Thymus (tissue), 11 donors: ENCODE measurements around the gene BTBD19. TPM values are rescaled to one million over a fixed set of nuclear protein-coding genes. Genes with fewer than 3 reads are reported as not detected.
"Not testable (repeated sequence)": the region's sequence is repeated elsewhere in the genome, so short reads cannot be mapped to it uniquely, and the experiment has no call there.

Source experiments
- DNase-seq, 9 donors: peaks; one replicate each; pipeline ENCODE4 v3.0.0-alpha.2; 2013; ENCODE audit warnings: low spot score in 9 of 9, low read depth in 6 of 9, missing footprints in 1 of 9
- H3K27ac ChIP-seq, 2 donors: one replicate each; pipeline ENCODE4 v1.5.1; 2013; ENCODE audit warnings: control low read depth in 1 of 2, low read depth in 1 of 2, low read length in 1 of 2, mild to moderate bottlenecking in 1 of 2, moderate library complexity in 1 of 2
- H3K27me3 ChIP-seq, 2 donors: one replicate each; pipeline ENCODE4 v1.5.1; 2013; ENCODE audit warnings: low read length in 1 of 2; ENCODE audit not compliant: control insufficient read depth in 2 of 2, insufficient read depth in 1 of 2
- H3K36me3 ChIP-seq, 2 donors: one replicate each; pipeline ENCODE4 v1.5.1; 2013; ENCODE audit warnings: low read length in 1 of 2, mild to moderate bottlenecking in 1 of 2, moderate library complexity in 1 of 2; ENCODE audit not compliant: control insufficient read depth in 2 of 2, insufficient read depth in 2 of 2
- H3K4me1 ChIP-seq, 2 donors: one replicate each; pipeline ENCODE4 v1.5.1; 2013; ENCODE audit warnings: low read length in 2 of 2; ENCODE audit not compliant: control insufficient read depth in 2 of 2, insufficient read depth in 2 of 2
- H3K4me3 ChIP-seq, 2 donors: one replicate each; pipeline ENCODE4 v1.5.1; 2013; ENCODE audit warnings: low read length in 2 of 2, control low read depth in 1 of 2, mild to moderate bottlenecking in 1 of 2
- H3K9me3 ChIP-seq, 2 donors: one replicate each; pipeline ENCODE4 v1.5.1; 2013; ENCODE audit warnings: low read length in 1 of 2, mild to moderate bottlenecking in 1 of 2; ENCODE audit not compliant: control insufficient read depth in 2 of 2, insufficient read depth in 1 of 2
- WGBS: extraction: QIAGEN DNeasy Blood & Tissue Kit; methylation state at CpG from one replicate; pipeline ENCODE4 v1.1.7; 2013; 5-methylcytosine and 5-hydroxymethylcytosine counted together
- polyA plus RNA-seq: library from polyadenylated mRNA; stranded (reverse); fragments of 200-250 nt; gene quantifications from one replicate; pipeline ENCODE4 v1.2.3, GENCODE V29; 2013
- total RNA-seq: library from RNA; stranded (reverse); fragments of 120-200 nt; gene quantifications from one replicate; pipeline ENCODE4 v1.2.4, GENCODE V29; 2013
- donor health status: healthy.

The BTBD19 gene
- total and polyA plus RNA-seq, 2 donors, result 0.42 to 3.8 TPM

DNA sequence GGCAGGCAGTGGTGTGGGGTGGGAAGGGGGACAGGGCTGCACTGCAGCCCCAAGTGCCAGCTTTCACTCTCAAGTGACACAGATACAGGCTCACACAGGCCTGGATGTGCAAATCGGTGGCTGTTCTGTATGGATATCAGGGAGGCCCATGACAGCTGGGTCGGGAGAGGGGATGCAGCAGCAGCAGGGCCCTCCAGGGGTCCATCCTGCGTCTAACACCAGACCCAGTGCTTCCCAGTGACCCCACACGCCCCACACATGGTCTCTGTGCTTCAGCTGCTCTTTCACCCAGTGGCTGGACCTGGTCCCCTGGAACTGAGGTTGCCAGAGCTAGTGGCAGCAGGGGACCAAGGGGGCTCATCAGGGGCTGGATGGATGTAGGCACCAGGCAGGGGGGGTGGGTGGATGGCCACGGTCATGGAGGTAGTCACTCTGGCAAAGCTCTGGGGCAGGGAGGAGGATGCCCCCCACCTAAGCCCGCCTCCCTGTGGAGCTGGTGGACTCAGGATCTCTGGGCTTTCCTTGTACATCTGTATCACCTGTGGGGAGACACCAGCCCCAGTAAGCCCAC, 13.9 kb downstream of the BTBD19 start:
- Histone ChIP-seq H3K9me3 (no peaks in the 10 kb centered on the region), H3K27me3 (no peaks in the 10 kb centered on the region), H3K36me3 (no peaks in the 10 kb centered on the region), H3K4me1 (peaks cover 3 to 26% of the 10 kb centered on the region in 2 donors), H3K27ac (no peak overlapping the region), H3K4me3 (no peak overlapping the region)
- 97% methylated on average over 6 of the region's 6 CpGs for WGBS
- DNase-seq, result no peak

DNA sequence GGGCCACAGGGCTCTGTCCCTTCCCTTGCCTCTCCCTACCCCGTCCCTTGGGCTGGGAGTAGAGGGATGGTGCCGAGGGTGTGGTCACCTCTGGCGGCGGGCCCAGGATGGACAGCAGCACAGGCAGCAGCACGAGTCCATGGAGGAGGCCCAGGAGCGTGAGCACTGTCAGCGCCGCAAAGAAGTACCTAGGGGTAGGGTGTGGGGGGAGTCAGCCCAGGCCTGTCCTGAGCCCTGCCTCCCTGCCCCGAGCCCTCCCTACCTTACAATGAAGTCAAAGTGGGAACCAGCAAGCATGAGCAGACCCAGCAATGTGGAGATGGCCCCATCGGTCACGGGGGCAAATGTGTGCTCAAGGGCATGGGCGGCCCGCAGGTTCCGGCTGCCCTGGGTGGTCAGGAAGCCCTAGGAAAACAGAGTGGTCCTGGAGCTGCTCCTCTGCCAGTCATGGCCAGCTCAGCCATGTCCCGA, 14.7 kb downstream of the BTBD19 start:
- Histone ChIP-seq H3K27ac (no peak overlapping the region), H3K27me3 (no peaks in the 10 kb centered on the region), H3K4me3 (no peak overlapping the region), H3K4me1 (peaks cover 3 to 26% of the 10 kb centered on the region in 2 donors), H3K36me3 (no peaks in the 10 kb centered on the region), H3K9me3 (no peaks in the 10 kb centered on the region)
- no peak for DNase-seq
- 98% methylated on average over 15 of the region's 15 CpGs for WGBS

- not testable (repeated sequence) for DNase-seq, H3K27me3 ChIP-seq, H3K9me3 ChIP-seq, H3K4me3 ChIP-seq, H3K36me3 ChIP-seq, H3K27ac ChIP-seq
- WGBS, result over 99% methylated on average over 6 of the region's 6 CpGs
- peaks cover 3 to 20% of the 10 kb centered on the region in 2 donors for H3K4me1 ChIP-seq
These were observed 16.1 kb downstream of the BTBD19 start for GRCh38 chr1:44824392-44824791.

GRCh38 chr1:44826375-44827196, 18.3 kb downstream of the BTBD19 start:
- Histone ChIP-seq H3K27me3 (no peaks in the 10 kb centered on the region), H3K9me3 (no peaks in the 10 kb centered on the region), H3K36me3 (no peaks in the 10 kb centered on the region), H3K4me1 (peaks cover 0 to 18% of the 10 kb centered on the region in 2 donors), H3K27ac (no peak overlapping the region), H3K4me3 (no peak overlapping the region)
- WGBS, result 50% methylated on average over 24 of the region's 24 CpGs
- no peak for DNase-seq

DNA sequence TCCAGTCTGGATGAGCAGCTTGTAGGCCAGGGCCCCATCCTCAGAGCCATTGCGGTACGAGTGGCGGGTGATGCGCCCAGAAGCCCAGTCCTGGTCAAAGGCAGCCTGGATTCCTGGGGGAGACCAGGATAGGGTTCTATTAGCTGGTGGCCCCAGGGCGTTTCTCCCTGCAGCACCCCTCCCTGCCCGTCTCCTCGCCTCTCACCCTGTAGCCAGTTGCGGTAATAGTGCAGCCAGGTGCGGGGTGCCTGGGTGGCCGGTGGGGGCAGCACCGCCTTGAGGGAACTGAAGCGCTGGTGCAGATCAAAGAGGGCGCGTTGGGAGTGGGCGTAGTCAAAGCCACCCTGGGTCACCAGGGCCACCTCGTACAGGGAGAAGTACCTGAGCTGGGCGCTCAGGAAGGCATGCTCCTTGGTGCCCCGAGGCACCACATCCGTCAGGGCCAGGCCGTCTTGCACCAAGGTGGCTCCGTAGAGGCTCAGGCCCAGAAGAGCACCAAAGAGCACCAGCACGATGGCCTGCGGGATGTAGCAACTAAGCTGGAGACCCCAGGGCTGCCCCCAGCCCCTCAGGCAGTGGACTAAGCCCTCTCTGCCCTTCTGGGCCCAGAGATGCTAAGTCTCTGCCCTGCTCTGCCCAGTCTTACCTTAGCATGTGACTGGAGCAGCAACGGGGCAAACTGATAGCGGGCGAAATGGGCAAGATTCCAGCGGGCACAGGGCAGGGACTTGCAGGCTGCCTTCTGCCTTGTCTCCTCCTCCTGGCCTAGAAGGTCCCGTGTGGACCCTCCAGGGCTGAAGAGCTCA, 19.1 kb downstream of the BTBD19 start:
- no peaks in the 10 kb centered on the region for H3K9me3 ChIP-seq
- H3K4me3 ChIP-seq, result no peak overlapping the region
- H3K27me3 ChIP-seq, result no peaks in the 10 kb centered on the region
- 93% methylated on average over 28 of the region's 28 CpGs for WGBS
- DNase-seq, result no peak
- H3K36me3 ChIP-seq, result no peaks in the 10 kb centered on the region
- no peak overlapping the region for H3K27ac ChIP-seq
- H3K4me1 ChIP-seq, result peaks cover 0 to 22% of the 10 kb centered on the region in 2 donors

- Histone ChIP-seq H3K4me1 (peaks cover 0 to 22% of the 10 kb centered on the region in 2 donors), H3K27me3 (no peaks in the 10 kb centered on the region), H3K27ac (no peak overlapping the region), H3K9me3 (no peaks in the 10 kb centered on the region), H3K36me3 (no peaks in the 10 kb centered on the region), H3K4me3 (no peak overlapping the region)
- 98% methylated on average over 21 of the region's 21 CpGs for WGBS
- DNase-seq, result no peak
These were observed 19.8 kb downstream of the BTBD19 start for GRCh38 chr1:44828003-44828651.

- no peak for DNase-seq
- WGBS, result 98% methylated on average over 15 of the region's 15 CpGs
- Histone ChIP-seq H3K27ac (no peak overlapping the region), H3K36me3 (no peaks in the 10 kb centered on the region), H3K27me3 (no peaks in the 10 kb centered on the region), H3K9me3 (no peaks in the 10 kb centered on the region), H3K4me3 (no peak overlapping the region), H3K4me1 (peaks cover 0 to 25% of the 10 kb centered on the region in 2 donors)
These were observed 20.6 kb downstream of the BTBD19 start for GRCh38 chr1:44828841-44829440.

GRCh38 chr1:44829506-44830384, 21.4 kb downstream of the BTBD19 start:
- 74% methylated on average over 12 of the region's 12 CpGs for WGBS
- no peak overlapping the region for H3K4me3 ChIP-seq
- H3K27ac ChIP-seq, result no peak overlapping the region
- DNase-seq, result no peak
- no peaks in the 10 kb centered on the region for H3K36me3 ChIP-seq
- H3K4me1 ChIP-seq, result peaks cover 0 to 26% of the 10 kb centered on the region in 2 donors
- H3K9me3 ChIP-seq, result no peaks in the 10 kb centered on the region
- no peaks in the 10 kb centered on the region for H3K27me3 ChIP-seq
